HepG2 (cell line): ENCODE measurements around the gene ENSA. TPM values are rescaled to one million over a fixed set of nuclear protein-coding genes. Genes with fewer than 3 reads are reported as not detected.

ENCODE experiments used
- ATAC-seq: fragments of 200-7000 bp; cut with Tn5 transposase; 3 replicates; pipeline ENCODE4 v1.9.1; 2020; ENCODE audit warnings: mild to moderate bottlenecking, moderate library complexity
- BruUV-seq: library from RNA; stranded (reverse); fragments of 400-500 nt; replicated peaks from 2 replicates; lab custom pipeline; 2021; lab: Mats Ljungman, UMichigan
- CTCF ChIA-PET: fragments of 300-600 bp; formaldehyde crosslinking; extraction: SDS; loops from one replicate; lab custom pipeline; 2021; ENCODE audit warnings: low total read pairs, inconsistent platforms, low intra/inter-chr PET ratio; lab: Yijun Ruan, JAX
- POLR2A ChIA-PET: fragments of 350-600 bp; sonication (Branson Sonifier 250); formaldehyde crosslinking; loops from one replicate; lab custom pipeline; 2020; ENCODE audit warnings: antibody characterized with exemption, inconsistent platforms; lab: Yijun Ruan, JAX
- DNase-seq: peaks from one replicate; pipeline ENCODE4 v3.0.0-alpha.2; 2015; ENCODE audit warnings: low spot score
- FAIRE-seq: peaks from 3 replicates; lab custom pipeline; 2011; peaks lifted over from hg19 to GRCh38; lab: Jason Lieb, UNC
- H2AFZ ChIP-seq: one replicate; pipeline ENCODE4 v1.6.1; 2011; ENCODE audit warnings: low read length, inconsistent platforms
- H3K27ac ChIP-seq: fragments of 300-600 bp; 3 replicates; pipeline ENCODE4 v1.8.0; 2011; ENCODE audit warnings: mixed run types, mild to moderate bottlenecking, mixed read lengths, low read length, inconsistent platforms; ENCODE audit not compliant: insufficient read depth; ENCODE audit errors: extremely low read length
- H3K27me3 ChIP-seq, 2 experiments: fragments of 200-600 bp in 1 of 2; 2 replicates in 1 of 2; 3 replicates in 1 of 2; pipeline versions ENCODE4 v1.6.0 to v1.8.0; 2011; ENCODE audit warnings: low read length in 2 of 2, mild to moderate bottlenecking in 2 of 2, moderate library complexity in 2 of 2, inconsistent platforms in 1 of 2; ENCODE audit not compliant: insufficient read depth in 2 of 2, control insufficient read depth in 1 of 2
- H3K36me3 ChIP-seq, 2 experiments: fragments of 200-600 bp in 1 of 2; replicated peaks in 1 of 2; 2 replicates in 1 of 2; 3 replicates in 1 of 2; pipeline versions ENCODE4 v1.5.1 to v1.8.0; 2011; ENCODE audit warnings: low read length in 2 of 2, inconsistent platforms in 1 of 2; ENCODE audit not compliant: insufficient read depth in 2 of 2, control insufficient read depth in 1 of 2
- H3K4me1 ChIP-seq: 2 replicates; pipeline ENCODE4 v1.5.1; 2012; ENCODE audit warnings: low read length, inconsistent platforms; ENCODE audit not compliant: insufficient read depth
- H3K4me2 ChIP-seq: 2 replicates; pipeline ENCODE4 v1.6.0; 2011; ENCODE audit warnings: low read depth, low read length, inconsistent platforms
- H3K4me3 ChIP-seq, 3 experiments: fragments of 200-600 bp in 1 of 3; sonication (generic), shearing (Covaris generic) in 1 of 3; replicated peaks in 1 of 3; 2 replicates each; pipeline ENCODE4 v1.5.1; 2011 to 2016; ENCODE audit warnings: low read length in 3 of 3, inconsistent platforms in 2 of 3, low read depth in 2 of 3, mild to moderate bottlenecking in 2 of 3, control low read depth in 1 of 3, mixed read lengths in 1 of 3; ENCODE audit not compliant: insufficient read depth in 1 of 3
- H3K79me2 ChIP-seq: one replicate; pipeline ENCODE4 v1.6.1; 2011; ENCODE audit warnings: low read length, inconsistent platforms; ENCODE audit not compliant: insufficient read depth
- H3K9ac ChIP-seq: 2 replicates; pipeline ENCODE4 v1.6.0; 2011; ENCODE audit warnings: mild to moderate bottlenecking, low read depth, low read length, inconsistent platforms; ENCODE audit not compliant: insufficient read depth
- H3K9me3 ChIP-seq: 2 replicates; pipeline ENCODE4 v1.5.1; 2012; ENCODE audit warnings: mild to moderate bottlenecking, low read length
- H4K20me1 ChIP-seq: 2 replicates; pipeline ENCODE4 v1.6.0; 2011; ENCODE audit warnings: inconsistent platforms, mild to moderate bottlenecking, low read length, moderate library complexity; ENCODE audit not compliant: insufficient read depth
- ATM ChIP-seq: fragments of 450-650 bp; IDR thresholded peaks from 2 replicates; pipeline ENCODE4 v1.7.1; 2017; ENCODE audit warnings: mild to moderate bottlenecking, borderline replicate concordance
- CHCHD3 ChIP-seq: sonication (generic); formaldehyde crosslinking; IDR thresholded peaks from 2 replicates; pipeline ENCODE4 v1.8.0; 2022; ENCODE audit warnings: mild to moderate bottlenecking, missing genetic modification reagents, moderate library complexity
- FOXP1 ChIP-seq, 2 experiments: fragments of 450-650 bp in 1 of 2; IDR thresholded peaks; 2 replicates each; pipeline ENCODE4 v1.6.1; 2017 to 2018; ENCODE audit warnings: antibody characterized with exemption in 1 of 2
- GPN1 ChIP-seq: sonication (generic); formaldehyde crosslinking; IDR thresholded peaks from 2 replicates; pipeline ENCODE4 v1.5.1; 2020; ENCODE audit warnings: missing genetic modification reagents, borderline replicate concordance
- HES4 ChIP-seq: sonication (generic); formaldehyde crosslinking; IDR thresholded peaks from 2 replicates; pipeline ENCODE4 v1.9.0; 2021; ENCODE audit warnings: mild to moderate bottlenecking, missing genetic modification reagents, borderline replicate concordance
- HMGA1 ChIP-seq: sonication (generic); formaldehyde crosslinking; conservative IDR thresholded peaks from 2 replicates; pipeline ENCODE4 v1.4.0; 2020; ENCODE audit warnings: missing genetic modification reagents
- KDM4B ChIP-seq: sonication (generic); formaldehyde crosslinking; IDR thresholded peaks from 2 replicates; pipeline ENCODE4 v1.4.0; 2020; ENCODE audit warnings: missing genetic modification reagents
- MLLT10 ChIP-seq: sonication (generic); formaldehyde crosslinking; IDR thresholded peaks from 2 replicates; pipeline ENCODE4 v1.4.0; 2020; ENCODE audit warnings: missing genetic modification reagents
- NR1H2 ChIP-seq: sonication (generic); formaldehyde crosslinking; IDR thresholded peaks from 2 replicates; pipeline ENCODE4 v1.8.1; 2022; ENCODE audit warnings: low read depth, missing genetic modification reagents, borderline replicate concordance
- PBX3 ChIP-seq: sonication (generic); formaldehyde crosslinking; IDR thresholded peaks from 2 replicates; pipeline ENCODE4 v1.8.1; 2023; ENCODE audit warnings: missing genetic modification reagents, inconsistent platforms, borderline replicate concordance
- PHF5A ChIP-seq: IDR thresholded peaks from one replicate; pipeline ENCODE4 v1.6.1; 2018; ENCODE audit warnings: low read depth, missing genetic modification reagents; ENCODE audit not compliant: unreplicated experiment
- RAD51 ChIP-seq: fragments of 450-650 bp; IDR thresholded peaks from 2 replicates; pipeline ENCODE4 v1.6.1; 2016; ENCODE audit warnings: borderline replicate concordance
- SAP130 ChIP-seq: IDR thresholded peaks from 2 replicates; pipeline ENCODE4 v1.6.1; 2016; ENCODE audit warnings: low read depth
- SNAPC2 ChIP-seq: sonication (generic); formaldehyde crosslinking; IDR thresholded peaks from 2 replicates; pipeline ENCODE4 v1.8.1; 2022; ENCODE audit warnings: mild to moderate bottlenecking, missing genetic modification reagents
- TBP ChIP-seq: sonication (generic); formaldehyde crosslinking; IDR thresholded peaks from 2 replicates; pipeline ENCODE4 v1.5.0; 2020; ENCODE audit warnings: missing genetic modification reagents
- ZBTB34 ChIP-seq: sonication (generic); formaldehyde crosslinking; IDR thresholded peaks from 2 replicates; pipeline ENCODE4 v1.8.0; 2022; ENCODE audit warnings: mild to moderate bottlenecking, missing genetic modification reagents
- ZC3H13 ChIP-seq: sonication (generic); formaldehyde crosslinking; IDR thresholded peaks from 2 replicates; pipeline ENCODE4 v1.8.1; 2023; ENCODE audit warnings: mild to moderate bottlenecking, missing genetic modification reagents, moderate library complexity
- ZFAT ChIP-seq: sonication (generic); formaldehyde crosslinking; conservative IDR thresholded peaks from 2 replicates; pipeline ENCODE4 v1.8.1; 2023; ENCODE audit warnings: missing genetic modification reagents, inconsistent platforms
- ZNF446 ChIP-seq: sonication (generic); formaldehyde crosslinking; IDR thresholded peaks from 2 replicates; pipeline ENCODE4 v1.5.0; 2020; ENCODE audit warnings: mild to moderate bottlenecking, missing genetic modification reagents
- ZNF792 ChIP-seq: IDR thresholded peaks from 2 replicates; pipeline ENCODE4 v1.6.1; 2016
- WGBS: methylation state at CpG from one replicate; pipeline ENCODE4 v1.1.6; 2017; ENCODE audit warnings: low lambda C conversion rate; 5-methylcytosine and 5-hydroxymethylcytosine counted together
- in situ Hi-C: cut with HindIII; loops from 2 replicates; pipeline ENCODE4 v1.10.0; 2017; ENCODE audit warnings: low pct_unique_long_range_greater_than_20kb; ENCODE audit not compliant: extremely low pct_ligation_motif_present
- intact Hi-C: fragments of 100-400 bp; cut with micrococcal nuclease; formaldehyde crosslinking; loops from one replicate; pipeline ENCODE4 v1.10.0; 2022; ENCODE audit not compliant: unreplicated experiment
- polyA plus RNA-seq, 8 experiments: library from polyadenylated mRNA; depleted of rRNA in 3 of 8; stranded (reverse) in 7 of 8; unstranded in 1 of 8; fragments of >200 nt; fragmentation: Illumina TruSeq in 4 of 8; extraction: Trizol in 4 of 8; gene quantifications; 2 replicates each; pipeline versions ENCODE4 v1.2.1 to v1.2.3, GENCODE V29; 2011 to 2016; ENCODE audit warnings: low read depth in 4 of 8, missing spikeins in 1 of 8, mixed read lengths in 1 of 8; ENCODE audit not compliant: insufficient read depth in 1 of 8
- total RNA-seq, 5 experiments: library from RNA; depleted of rRNA; stranded (reverse); fragments of >200 nt; fragmentation: Illumina TruSeq; extraction: Trizol; gene quantifications; 2 replicates each; pipeline ENCODE4 v1.2.3, GENCODE V29; 2016; ENCODE audit warnings: low read depth in 1 of 5
- TF ChIP-seq, protein P1 (sequence below): sonication (generic); formaldehyde crosslinking; IDR thresholded peaks from 2 replicates; pipeline ENCODE4 v1.5.0; 2020; ENCODE audit warnings: missing genetic modification reagents
- TF ChIP-seq, protein P2 (sequence below): sonication (generic); formaldehyde crosslinking; IDR thresholded peaks from 2 replicates; pipeline ENCODE4 v1.4.0; 2020; ENCODE audit warnings: missing genetic modification reagents

ENSA gene
- total and polyA plus RNA-seq, 2 of the 13 experiments (the other 11 are each of a cell fraction or from before 2014, with no cell fraction given): 54.5 to 111 TPM

DNA sequence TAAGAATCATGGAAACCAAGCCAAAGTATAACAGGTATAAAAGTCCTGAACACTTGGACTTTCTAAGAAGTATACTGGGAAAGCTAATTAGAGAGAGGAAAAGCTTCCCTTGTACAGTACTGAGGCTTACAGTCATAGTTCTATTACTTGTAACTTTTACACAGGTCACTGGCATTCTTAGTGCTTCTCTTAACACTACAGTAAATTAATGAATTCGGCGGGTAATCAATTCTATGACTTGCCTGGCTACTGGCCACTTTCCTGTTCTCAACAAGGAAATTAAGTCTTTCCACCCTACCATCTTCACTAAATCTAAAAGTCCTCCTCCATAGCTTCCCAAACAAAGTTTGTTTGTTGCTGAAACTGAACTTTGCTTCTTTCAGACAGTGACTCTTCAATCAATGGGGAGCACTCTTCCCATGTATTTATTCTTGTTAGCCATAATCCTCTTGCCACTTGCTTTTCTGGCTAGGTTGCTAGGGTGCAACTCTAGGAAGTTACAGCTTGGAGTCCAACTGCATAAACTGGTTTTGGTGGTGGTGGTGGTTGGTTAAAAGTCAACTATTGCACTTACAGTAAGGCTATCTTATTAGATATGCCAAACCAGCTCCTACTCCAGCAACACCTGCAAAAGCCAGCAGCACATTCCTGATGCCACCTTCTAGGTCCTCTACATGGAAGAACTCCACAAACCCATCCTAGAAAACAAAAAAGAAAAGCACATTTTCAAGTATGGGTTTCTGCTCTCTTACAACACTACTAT is 52.4 kb downstream of the ENSA start:
- H3K9me3 ChIP-seq: no peaks in the 10 kb centered on the region
- no peak; the same call in 2 of the 3 replicates for ATAC-seq
- peaks cover 0 to 49% of the 10 kb centered on the region in 2 experiments; a peak in 4 of 5 replicates for H3K36me3 ChIP-seq
- ChIA-PET POLR2A (interaction anchor here (1.0 to 11.9 kb wide), 13 partner anchors 12 to 394 kb away, joined by 3 to 469 read pairs (median 4); partner anchors contain the start of genes ENSA, FALEC and GOLPH3L), CTCF (interaction anchor here (2.0 kb wide), 1 partner anchor 15 kb away, joined by 4 read pairs; no protein-coding TSS in a partner anchor)
- H3K4me3 ChIP-seq: peak overlapping the region; percentile 93 to 96 (median 94)
- no peaks in the 10 kb centered on the region; a peak in 1 of 5 replicates for H3K27me3 ChIP-seq
- peak overlapping the region; percentile 92 for H3K27ac ChIP-seq
- BruUV-seq: no TSS peak
- intact Hi-C loops: loop anchor here (1.0 to 5.0 kb wide), 3 partner anchors 9 to 35 kb away; no protein-coding TSS in a partner anchor
- DNase-seq: peak; percentile 71
- 3% methylated on average over 2 of the region's 2 CpGs for WGBS
- H3K4me1 ChIP-seq: peaks cover 47% of the 10 kb centered on the region
- H3K9ac ChIP-seq: peak overlapping the region; percentile 94
- FAIRE-seq: peak; percentile 74
- peaks cover 63% of the 10 kb centered on the region for H4K20me1 ChIP-seq
- H2AFZ ChIP-seq: no peak overlapping the region
- peaks cover 76% of the 10 kb centered on the region for H3K79me2 ChIP-seq
- peak overlapping the region; percentile 81 for H3K4me2 ChIP-seq
- in situ Hi-C loops: no loop called here
- no peak for TF ChIP-seq PHF5A (CRISPR knock-in tag)
- TF ChIP-seq ZFAT (CRISPR knock-in tag): no peak
- 0 out of 2 replicates have a peak, but pooled peaks have one; percentile 28 for TF ChIP-seq KDM4B (CRISPR knock-in tag)
- TF ChIP-seq, protein P1, sequence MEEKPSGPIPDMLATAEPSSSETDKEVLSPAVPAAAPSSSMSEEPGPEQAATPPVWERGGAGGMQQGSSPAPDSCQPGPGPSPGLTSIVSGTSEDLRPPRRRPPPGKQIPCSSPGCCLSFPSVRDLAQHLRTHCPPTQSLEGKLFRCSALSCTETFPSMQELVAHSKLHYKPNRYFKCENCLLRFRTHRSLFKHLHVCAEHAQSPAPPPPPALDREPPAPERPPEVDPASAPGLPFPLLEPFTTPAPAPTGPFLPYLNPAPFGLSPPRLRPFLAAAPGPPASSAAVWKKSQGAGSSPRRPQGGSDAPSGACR (CRISPR knock-in tag): no peak
- TF ChIP-seq ZNF792 (CRISPR knock-in tag): no peak
- no peak for TF ChIP-seq HMGA1 (CRISPR knock-in tag)
- no peak for TF ChIP-seq SNAPC2 (CRISPR knock-in tag)
- no peak for TF ChIP-seq CHCHD3
- TF ChIP-seq, protein P2, sequence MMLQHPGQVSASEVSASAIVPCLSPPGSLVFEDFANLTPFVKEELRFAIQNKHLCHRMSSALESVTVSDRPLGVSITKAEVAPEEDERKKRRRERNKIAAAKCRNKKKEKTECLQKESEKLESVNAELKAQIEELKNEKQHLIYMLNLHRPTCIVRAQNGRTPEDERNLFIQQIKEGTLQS: no peak
- TF ChIP-seq ZBTB34: no peak
- TF ChIP-seq NR1H2 (CRISPR knock-in tag): no peak
- TF ChIP-seq RAD51: no peak
- TF ChIP-seq SAP130 (CRISPR knock-in tag): peak; percentile 84
- 0 out of 2 replicates have a peak, but pooled peaks have one; percentile 40 for TF ChIP-seq ZC3H13 (CRISPR knock-in tag)
- TF ChIP-seq ATM: no peak
- TF ChIP-seq TBP: no peak
- TF ChIP-seq PBX3 (CRISPR knock-in tag): no peak
- no peak for TF ChIP-seq FOXP1 (IDR thresholded peaks at IDR 0.05)
- TF ChIP-seq FOXP1 (CRISPR knock-in tag; IDR thresholded peaks at IDR 0.05): peak; percentile 43; the same call in 1 of the 2 replicates
- TF ChIP-seq HES4 (CRISPR knock-in tag): no peak
- TF ChIP-seq MLLT10 (CRISPR knock-in tag): no peak
- no peak for TF ChIP-seq ZNF446 (CRISPR knock-in tag)
- TF ChIP-seq GPN1 (CRISPR knock-in tag): no peak
